Ectodermal cell (in vitro differentiated cells): ENCODE results near the gene C1orf21.

Source experiments
- H3K27ac ChIP-seq: 2 replicates; pipeline ENCODE4 v1.7.0; 2013; ENCODE audit warnings: mild to moderate bottlenecking, low read depth, low read length; ENCODE audit not compliant: insufficient read depth, poor library complexity, severe bottlenecking
- H3K27me3 ChIP-seq: 2 replicates; pipeline ENCODE4 v1.7.0; 2013; ENCODE audit warnings: mild to moderate bottlenecking, low read length; ENCODE audit not compliant: insufficient read depth, control insufficient read depth, poor library complexity, severe bottlenecking
- H3K36me3 ChIP-seq: one replicate; pipeline ENCODE4 v1.7.0; 2013; ENCODE audit warnings: low read length; ENCODE audit not compliant: control insufficient read depth, insufficient read depth
- H3K4me1 ChIP-seq: one replicate; pipeline ENCODE4 v1.7.0; 2013; ENCODE audit warnings: low read length; ENCODE audit not compliant: control insufficient read depth, insufficient read depth
- H3K4me3 ChIP-seq: 2 replicates; pipeline ENCODE4 v1.7.0; 2013; ENCODE audit warnings: low read depth, low read length, control low read depth; ENCODE audit not compliant: insufficient read depth
- H3K9me3 ChIP-seq: 2 replicates; pipeline ENCODE4 v1.7.0; 2013; ENCODE audit warnings: mild to moderate bottlenecking, low read length, moderate library complexity; ENCODE audit not compliant: control insufficient read depth
- WGBS, 2 experiments: methylation state at CpG; one replicate each; pipeline ENCODE4 v1.1.7; 2013; ENCODE audit warnings: missing lambda C conversion rate in 2 of 2; 5-methylcytosine and 5-hydroxymethylcytosine counted together

C1orf21 gene

DNA sequence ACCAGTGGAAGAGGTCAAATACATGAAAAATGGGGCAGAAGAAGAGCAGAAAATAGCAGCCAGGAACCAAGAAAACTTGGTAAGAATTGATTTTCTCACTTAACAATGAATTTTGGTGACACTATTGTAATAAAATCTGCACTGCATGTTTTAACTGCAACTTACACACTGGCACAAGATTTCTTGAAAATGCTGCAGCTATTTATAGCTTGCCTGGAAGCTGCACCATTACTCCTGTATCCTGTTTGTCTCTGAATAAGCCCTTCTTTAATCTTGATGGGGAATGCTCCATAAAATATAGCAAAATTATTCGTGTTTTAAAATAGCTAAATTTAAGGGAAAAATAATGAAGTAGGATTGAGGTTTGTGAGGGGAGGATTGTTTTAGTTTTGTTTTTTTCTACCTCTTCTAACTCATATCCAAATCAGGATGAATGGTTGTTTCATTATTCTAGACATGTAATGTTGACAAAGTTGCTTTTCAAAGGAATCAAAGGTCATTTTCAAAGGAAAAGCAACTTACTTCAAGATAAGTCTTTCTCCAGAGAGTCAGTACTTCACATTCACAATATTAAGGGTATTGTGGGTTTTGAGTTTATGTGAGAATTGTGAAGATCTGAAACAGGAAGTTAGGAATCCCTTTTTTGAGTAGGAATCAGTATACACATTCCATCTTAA lies 120.9 kb downstream of the C1orf21 start:
- no peak overlapping the region for H3K27ac ChIP-seq
- no peak overlapping the region for H3K4me3 ChIP-seq
- no peaks in the 10 kb centered on the region for H3K9me3 ChIP-seq
- H3K4me1 ChIP-seq = peaks cover 6% of the 10 kb centered on the region
- H3K36me3 ChIP-seq = no peaks in the 10 kb centered on the region
- WGBS, 2 experiments = 80 to 100% methylated on average over 1 of the region's 1 CpG
- H3K27me3 ChIP-seq = no peaks in the 10 kb centered on the region

DNA sequence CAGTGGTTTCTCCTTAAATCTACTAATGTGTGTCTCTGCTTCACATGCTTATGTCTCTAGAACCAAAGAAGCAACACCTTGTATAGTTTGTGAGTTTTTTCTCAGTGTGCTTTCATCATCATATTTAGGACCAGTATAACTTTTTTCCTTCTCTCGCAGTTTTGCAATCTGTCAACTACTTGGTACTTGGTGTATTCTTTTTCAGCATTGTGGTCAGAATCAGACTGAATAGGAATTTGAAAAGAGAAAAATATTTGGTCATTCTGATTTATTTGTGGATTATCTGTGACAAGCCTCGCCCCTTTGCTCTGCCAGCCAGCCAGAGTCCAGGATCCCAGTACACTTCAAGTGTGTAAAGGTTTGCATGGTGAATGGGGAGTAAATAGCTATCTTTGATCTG lies 122.3 kb downstream of the C1orf21 start:
- Histone ChIP-seq H3K27me3 (no peaks in the 10 kb centered on the region), H3K27ac (no peak overlapping the region), H3K4me3 (no peak overlapping the region), H3K36me3 (no peaks in the 10 kb centered on the region), H3K9me3 (no peaks in the 10 kb centered on the region), H3K4me1 (peaks cover 3% of the 10 kb centered on the region)
- WGBS, 2 experiments = 92 to 98% methylated on average over 1 to 2 of the region's 2 CpGs

DNA sequence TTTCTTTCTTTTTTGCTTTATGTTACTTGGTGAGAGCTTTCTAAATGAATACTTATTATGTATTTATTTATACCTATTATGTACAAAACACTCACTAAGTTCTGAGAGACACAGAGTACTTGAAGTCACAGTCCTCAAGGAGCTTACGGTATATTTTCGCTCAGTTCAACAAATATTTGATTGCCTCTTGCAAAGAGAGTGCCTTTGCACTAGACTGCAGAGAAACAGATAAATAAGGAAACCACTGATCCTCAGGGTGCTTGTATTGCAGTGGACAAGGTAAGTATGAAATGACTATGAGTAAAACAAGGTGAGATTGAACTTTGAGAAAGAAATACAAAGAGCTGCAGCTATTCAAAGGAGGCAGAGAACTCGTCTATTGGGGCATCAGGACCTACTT lies 123.3 kb downstream of the C1orf21 start:
- H3K4me3 ChIP-seq = no peak overlapping the region
- no peaks in the 10 kb centered on the region for H3K27me3 ChIP-seq
- H3K36me3 ChIP-seq = no peaks in the 10 kb centered on the region
- H3K4me1 ChIP-seq = no peaks in the 10 kb centered on the region
- 97 to 99% methylated on average over 3 of the region's 3 CpGs for WGBS, 2 experiments
- no peaks in the 10 kb centered on the region for H3K9me3 ChIP-seq
- H3K27ac ChIP-seq = no peak overlapping the region

DNA sequence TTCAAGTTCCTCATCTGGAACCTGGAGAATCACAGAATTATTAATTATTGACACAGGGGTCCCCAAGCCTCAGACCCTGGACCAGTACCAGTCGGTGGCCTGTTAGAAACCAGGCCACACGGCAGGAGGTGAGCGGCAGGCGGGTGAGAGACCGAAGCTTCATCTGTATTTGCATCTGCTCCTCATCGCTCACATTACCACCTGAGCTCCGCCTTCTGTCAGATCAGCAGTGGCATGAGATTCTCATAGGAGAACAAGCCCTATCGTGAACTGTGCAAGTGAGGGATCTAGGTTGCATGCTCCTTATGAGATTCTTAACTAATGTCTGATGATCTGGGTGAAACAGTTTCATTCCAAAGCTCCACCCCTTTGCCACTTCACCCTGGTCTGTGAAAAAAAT lies 125.9 kb downstream of the C1orf21 start:
- 83 to 88% methylated on average over 8 of the region's 8 CpGs for WGBS, 2 experiments
- H3K36me3 ChIP-seq = no peaks in the 10 kb centered on the region
- H3K27ac ChIP-seq = no peak overlapping the region
- no peaks in the 10 kb centered on the region for H3K27me3 ChIP-seq
- H3K9me3 ChIP-seq = no peaks in the 10 kb centered on the region
- no peak overlapping the region for H3K4me3 ChIP-seq
- no peaks in the 10 kb centered on the region for H3K4me1 ChIP-seq

- Histone ChIP-seq H3K36me3 (no peaks in the 10 kb centered on the region), H3K4me1 (no peaks in the 10 kb centered on the region), H3K4me3 (no peak overlapping the region), H3K27me3 (no peaks in the 10 kb centered on the region), H3K27ac (no peak overlapping the region), H3K9me3 (no peaks in the 10 kb centered on the region)
- 93 to 94% methylated on average over 3 of the region's 3 CpGs for WGBS, 2 experiments
Measured at GRCh38 chr1:184513421-184513820, 126.6 kb downstream of the C1orf21 start.

DNA sequence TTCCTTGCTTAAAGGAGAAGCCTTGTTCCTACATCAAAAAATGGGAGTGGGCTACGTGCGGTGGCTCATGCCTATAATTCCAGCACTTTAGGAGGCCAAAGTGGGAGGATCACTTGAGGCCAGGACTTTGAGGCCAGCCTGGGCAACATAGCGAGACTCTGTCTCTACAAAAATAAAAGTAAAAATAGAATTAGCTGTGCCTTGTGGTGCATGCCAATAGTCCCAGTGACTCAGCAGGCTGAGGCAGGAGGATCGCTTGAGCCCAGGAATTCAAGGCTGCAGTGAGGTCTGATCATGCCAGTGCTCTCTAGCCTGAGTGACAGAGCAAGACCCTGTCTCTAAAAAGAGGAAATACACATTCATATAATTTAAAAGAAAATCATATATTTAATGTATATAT lies 127.1 kb downstream of the C1orf21 start:
- H3K9me3 ChIP-seq = no peaks in the 10 kb centered on the region
- no peaks in the 10 kb centered on the region for H3K36me3 ChIP-seq
- H3K4me1 ChIP-seq = no peaks in the 10 kb centered on the region
- 89 to 95% methylated on average over 4 of the region's 4 CpGs for WGBS, 2 experiments
- H3K27me3 ChIP-seq = no peaks in the 10 kb centered on the region
- H3K27ac ChIP-seq = no peak overlapping the region
- H3K4me3 ChIP-seq = no peak overlapping the region

GRCh38 chr1:184514447-184514846 lies 127.6 kb downstream of the C1orf21 start:
- Histone ChIP-seq H3K4me1 (no peaks in the 10 kb centered on the region), H3K4me3 (no peak overlapping the region), H3K36me3 (no peaks in the 10 kb centered on the region), H3K9me3 (no peaks in the 10 kb centered on the region), H3K27me3 (no peaks in the 10 kb centered on the region), H3K27ac (no peak overlapping the region)
- WGBS, 2 experiments = 97 to 100% methylated on average over 2 of the region's 2 CpGs

DNA sequence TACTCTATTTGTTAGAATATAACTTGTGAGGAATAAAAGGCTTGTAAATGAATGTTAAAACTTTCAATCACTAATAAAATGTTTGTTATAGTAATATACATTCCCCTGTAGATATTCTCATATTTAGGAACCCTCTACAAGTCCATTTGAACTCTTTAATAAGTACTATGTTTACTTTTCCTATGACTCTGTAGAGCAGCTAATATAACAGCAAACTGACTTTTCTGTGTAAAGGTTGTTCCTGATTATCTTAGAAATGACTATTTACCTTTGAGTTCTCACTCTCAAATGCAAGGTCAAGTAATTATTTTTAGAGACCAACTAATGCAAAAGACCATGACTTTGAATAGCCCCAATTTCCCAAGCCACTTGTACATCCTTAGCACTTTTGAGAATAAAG lies 130.3 kb downstream of the C1orf21 start:
- Histone ChIP-seq H3K27ac (no peak overlapping the region), H3K36me3 (no peaks in the 10 kb centered on the region), H3K4me1 (peaks cover 2% of the 10 kb centered on the region), H3K27me3 (no peaks in the 10 kb centered on the region), H3K9me3 (no peaks in the 10 kb centered on the region), H3K4me3 (no peak overlapping the region)

- H3K4me1 ChIP-seq = peaks cover 2% of the 10 kb centered on the region
- H3K27me3 ChIP-seq = no peaks in the 10 kb centered on the region
- H3K27ac ChIP-seq = peak overlapping the region; percentile 17
- H3K4me3 ChIP-seq = no peak overlapping the region
- H3K9me3 ChIP-seq = no peaks in the 10 kb centered on the region
- 90 to 97% methylated on average over 4 of the region's 4 CpGs for WGBS, 2 experiments
- no peaks in the 10 kb centered on the region for H3K36me3 ChIP-seq
Measured at GRCh38 chr1:184518736-184519357, 132.0 kb downstream of the C1orf21 start.

- no peak overlapping the region for H3K27ac ChIP-seq
- no peak overlapping the region for H3K4me3 ChIP-seq
- no peaks in the 10 kb centered on the region for H3K9me3 ChIP-seq
- 26 to 27% methylated on average over 2 of the region's 2 CpGs for WGBS, 2 experiments
- H3K27me3 ChIP-seq = no peaks in the 10 kb centered on the region
- peaks cover 2% of the 10 kb centered on the region for H3K4me1 ChIP-seq
- no peaks in the 10 kb centered on the region for H3K36me3 ChIP-seq
Measured at GRCh38 chr1:184520336-184520735, 133.5 kb downstream of the C1orf21 start.
